LNCAP (cell line): Measurements from ENCODE around the gene SLC38A10.

ENCODE experiments used
- CTCF ChIP-seq: fragments of 450-650 bp; IDR thresholded peaks from 2 replicates; pipeline ENCODE4 v1.5.1; 2017; ENCODE audit warnings: mild to moderate bottlenecking

SLC38A10 gene

DNA sequence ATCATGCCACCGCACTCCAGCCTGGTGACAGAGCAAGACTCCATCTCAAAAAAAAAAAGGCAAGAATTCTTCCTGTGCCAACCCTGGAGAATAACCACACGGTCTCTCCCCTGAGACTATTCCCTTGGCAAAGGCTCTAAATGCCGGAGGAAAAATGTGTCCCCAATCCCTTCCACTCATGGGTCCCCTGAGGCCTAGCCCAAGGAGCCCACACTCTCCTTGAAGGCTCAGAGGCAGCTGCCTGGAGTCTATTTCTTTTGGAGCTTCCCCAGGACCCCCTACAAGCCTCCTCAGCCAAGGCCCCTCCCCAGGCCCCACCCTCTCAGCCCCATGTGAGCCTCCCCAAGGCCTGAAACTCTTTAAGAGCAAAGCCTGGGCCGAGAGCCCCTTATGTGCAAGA is 88.9 kb downstream of the SLC38A10 start:
- no peak for TF ChIP-seq CTCF

DNA sequence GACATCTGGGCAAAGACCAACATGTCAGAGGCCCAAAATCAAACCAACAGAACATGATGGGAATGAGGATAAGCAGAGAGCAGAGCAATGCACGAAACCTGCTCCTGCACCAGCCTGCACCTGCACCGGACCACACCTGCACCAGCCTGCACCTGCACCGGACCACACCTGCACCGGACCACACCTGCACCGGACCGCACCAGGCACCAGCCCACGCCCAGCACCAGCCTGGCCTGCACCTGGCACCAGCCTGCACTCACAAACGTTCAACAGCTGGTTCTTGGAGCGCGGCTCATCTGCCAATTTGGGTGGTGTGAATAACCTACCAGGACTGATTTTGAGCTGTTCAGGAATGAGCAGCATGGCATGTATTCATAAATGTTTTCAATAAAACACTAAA is 90.5 kb downstream of the SLC38A10 start:
- no peak for TF ChIP-seq CTCF

GRCh38 chr17:81203136-81203535 is 92.0 kb downstream of the SLC38A10 start:
- TF ChIP-seq CTCF = no peak

GRCh38 chr17:81202318-81202717 is 92.8 kb downstream of the SLC38A10 start:
- no peak for TF ChIP-seq CTCF

- TF ChIP-seq CTCF = peak; percentile 63
Observed at GRCh38 chr17:81200695-81201580, 94.2 kb downstream of the SLC38A10 start.

DNA sequence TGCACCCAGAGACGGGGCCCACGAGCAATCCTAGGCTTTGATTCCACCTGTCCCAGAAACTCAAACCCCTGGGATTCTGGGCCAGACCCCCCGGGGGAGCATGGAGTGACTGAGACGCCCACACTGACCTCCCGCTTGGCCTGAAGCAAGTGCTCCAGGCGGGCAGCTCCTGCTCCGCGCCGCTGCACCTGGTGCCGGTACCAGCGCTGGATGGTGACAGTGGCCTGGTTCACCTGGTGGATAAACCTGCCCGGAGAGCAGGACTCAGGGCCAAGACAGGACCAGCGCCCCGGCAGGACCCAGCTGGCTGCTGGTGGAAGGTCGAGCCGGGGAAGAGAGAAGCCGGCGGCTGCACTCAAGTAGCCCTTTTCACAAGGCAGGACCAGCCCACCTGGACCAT is 94.9 kb downstream of the SLC38A10 start:
- no peak for TF ChIP-seq CTCF

- TF ChIP-seq CTCF = no peak
Observed at GRCh38 chr17:81199482-81199830, 95.7 kb downstream of the SLC38A10 start.
